Measurements from ENCODE around the gene RPF1.

GRCh38 chr1:84504580-84505492 lies 25.8 kb downstream of the RPF1 start:
- no peak for TF ChIP-seq ZNF138 (tag by site-specific recombination; IDR thresholded peaks at IDR 0.05; ENCODE audit: borderline replicate concordance)
- TF ChIP-seq PATZ1 (tag by site-specific recombination; IDR thresholded peaks at IDR 0.05), result no peak
- TF ChIP-seq CTCF (tag by site-specific recombination; IDR thresholded peaks at IDR 0.05), result no peak
- no peak for TF ChIP-seq ZNF660 (tag by site-specific recombination; IDR thresholded peaks at IDR 0.05)
- TF ChIP-seq ELK4 (IDR thresholded peaks at IDR 0.05; ENCODE audit: borderline replicate concordance, low read depth, low read length), result no peak
- no peak for TF ChIP-seq YY1 (tag by site-specific recombination; IDR thresholded peaks at IDR 0.05)
- TF ChIP-seq ZNF792 (tag by site-specific recombination; IDR thresholded peaks at IDR 0.05), result no peak
- no peak for TF ChIP-seq ZNF354C (tag by site-specific recombination; IDR thresholded peaks at IDR 0.05; ENCODE audit: borderline replicate concordance, low read depth)
- no peak for TF ChIP-seq ZSCAN30 (tag by site-specific recombination; IDR thresholded peaks at IDR 0.05)
- no peak for TF ChIP-seq REST (tag by site-specific recombination; IDR thresholded peaks at IDR 0.05)
- no peak for TF ChIP-seq PBX3 (CRISPR knock-in tag; IDR thresholded peaks at IDR 0.05)
